ENCODE results near the gene ATM.
"Not testable (repeated sequence)": the region's sequence is repeated elsewhere in the genome, so short reads cannot be mapped to it uniquely, and the experiment has no call there.

Gene ATM

GRCh38 chr11:108343714-108344113 lies 120.8 kb downstream of the ATM start:
- no peak overlapping the region for H3K4me3 ChIP-seq (ENCODE audit: low read length)
- no peaks in the 10 kb centered on the region for H3K27me3 ChIP-seq (ENCODE audit: control insufficient read depth, insufficient read depth, low read length)
- no peaks in the 10 kb centered on the region for H3K9me3 ChIP-seq (replicated peaks; ENCODE audit: low read length)
- no peaks in the 10 kb centered on the region for H3K4me1 ChIP-seq (ENCODE audit: control insufficient read depth, insufficient read depth, low read length)
- H3K4me2 ChIP-seq (ENCODE audit: low read length), result no peak overlapping the region
- peaks cover 20% of the 10 kb centered on the region for H3K36me3 ChIP-seq (ENCODE audit: insufficient read depth, low read length)
- no peak overlapping the region for H3K9ac ChIP-seq (ENCODE audit: low read depth, low read length)

GRCh38 chr11:108345767-108346166 lies 122.9 kb downstream of the ATM start:
- Histone ChIP-seq H3K36me3 (ENCODE audit: insufficient read depth, low read length) (peaks cover 32% of the 10 kb centered on the region), H3K27me3 (ENCODE audit: control insufficient read depth, insufficient read depth, low read length) (no peaks in the 10 kb centered on the region), H3K4me3 (ENCODE audit: low read length) (no peak overlapping the region), H3K4me2 (ENCODE audit: low read length) (no peak overlapping the region), H3K9me3 (replicated peaks; ENCODE audit: low read length) (no peaks in the 10 kb centered on the region), H3K9ac (ENCODE audit: low read depth, low read length) (no peak overlapping the region), H3K4me1 (ENCODE audit: control insufficient read depth, insufficient read depth, low read length) (no peaks in the 10 kb centered on the region)

GRCh38 chr11:108346451-108346850 lies 123.6 kb downstream of the ATM start:
- no peak overlapping the region for H3K4me3 ChIP-seq (ENCODE audit: low read length)
- peaks cover 35% of the 10 kb centered on the region for H3K36me3 ChIP-seq (ENCODE audit: insufficient read depth, low read length)

GRCh38 chr11:108351468-108351867 lies 128.6 kb downstream of the ATM start:
- H3K9me3 ChIP-seq (replicated peaks; ENCODE audit: low read length), result no peaks in the 10 kb centered on the region
- H3K9ac ChIP-seq (ENCODE audit: low read depth, low read length), result no peak overlapping the region
- H3K27me3 ChIP-seq (ENCODE audit: control insufficient read depth, insufficient read depth, low read length), result no peaks in the 10 kb centered on the region
- peaks cover 63% of the 10 kb centered on the region for H3K36me3 ChIP-seq (ENCODE audit: insufficient read depth, low read length)
- H3K4me3 ChIP-seq (ENCODE audit: low read length), result no peak overlapping the region
- no peak overlapping the region for H3K4me2 ChIP-seq (ENCODE audit: low read length)
- H3K4me1 ChIP-seq (ENCODE audit: control insufficient read depth, insufficient read depth, low read length), result no peaks in the 10 kb centered on the region

More at GRCh38 chr11:108346451-108346850, 123.6 kb downstream of the ATM start:
- Histone ChIP-seq H3K27me3 (ENCODE audit: control insufficient read depth, insufficient read depth, low read length) (no peaks in the 10 kb centered on the region), H3K4me2 (ENCODE audit: low read length) (no peak overlapping the region), H3K9me3 (replicated peaks; ENCODE audit: low read length) (no peaks in the 10 kb centered on the region), H3K4me1 (ENCODE audit: control insufficient read depth, insufficient read depth, low read length) (no peaks in the 10 kb centered on the region), H3K9ac (ENCODE audit: low read depth, low read length) (no peak overlapping the region)

GRCh38 chr11:108364159-108364558 lies 141.3 kb downstream of the ATM start:
- Histone ChIP-seq H3K36me3 (ENCODE audit: insufficient read depth, low read length) (peaks cover 7% of the 10 kb centered on the region), H3K27me3 (ENCODE audit: control insufficient read depth, insufficient read depth, low read length) (no peaks in the 10 kb centered on the region), H3K4me3 (ENCODE audit: low read length) (no peak overlapping the region), H3K4me1 (ENCODE audit: control insufficient read depth, insufficient read depth, low read length) (peaks cover 34% of the 10 kb centered on the region), H3K9ac (ENCODE audit: low read depth, low read length) (no peak overlapping the region), H3K4me2 (ENCODE audit: low read length) (peak overlapping the region; percentile 42), H3K9me3 (replicated peaks; ENCODE audit: low read length) (no peaks in the 10 kb centered on the region)

GRCh38 chr11:108368134-108368533 lies 145.3 kb downstream of the ATM start:
- H3K4me1 ChIP-seq (ENCODE audit: control insufficient read depth, insufficient read depth, low read length), result peaks cover 40% of the 10 kb centered on the region
- peak overlapping the region; percentile 42 for H3K4me2 ChIP-seq (ENCODE audit: low read length)
- no peaks in the 10 kb centered on the region for H3K9me3 ChIP-seq (replicated peaks; ENCODE audit: low read length)
- H3K27me3 ChIP-seq (ENCODE audit: control insufficient read depth, insufficient read depth, low read length), result no peaks in the 10 kb centered on the region
- H3K36me3 ChIP-seq (ENCODE audit: insufficient read depth, low read length), result peaks cover 8% of the 10 kb centered on the region
- H3K9ac ChIP-seq (ENCODE audit: low read depth, low read length), result no peak overlapping the region
- no peak overlapping the region for H3K4me3 ChIP-seq (ENCODE audit: low read length)

GRCh38 chr11:108369064-108369463 lies 146.2 kb downstream of the ATM start:
- peaks cover 11% of the 10 kb centered on the region for H3K36me3 ChIP-seq (ENCODE audit: insufficient read depth, low read length)
- H3K9me3 ChIP-seq (replicated peaks; ENCODE audit: low read length), result no peaks in the 10 kb centered on the region
- H3K9ac ChIP-seq (ENCODE audit: low read depth, low read length), result no peak overlapping the region
- no peaks in the 10 kb centered on the region for H3K27me3 ChIP-seq (ENCODE audit: control insufficient read depth, insufficient read depth, low read length)
- H3K4me2 ChIP-seq (ENCODE audit: low read length), result no peak overlapping the region
- peaks cover 31% of the 10 kb centered on the region for H3K4me1 ChIP-seq (ENCODE audit: control insufficient read depth, insufficient read depth, low read length)
- H3K4me3 ChIP-seq (ENCODE audit: low read length), result no peak overlapping the region

- peaks cover 19% of the 10 kb centered on the region for H3K4me1 ChIP-seq (ENCODE audit: control insufficient read depth, insufficient read depth, low read length)
- no peaks in the 10 kb centered on the region for H3K9me3 ChIP-seq (replicated peaks; ENCODE audit: low read length)
- no peak overlapping the region for H3K4me3 ChIP-seq (ENCODE audit: low read length)
- no peaks in the 10 kb centered on the region for H3K27me3 ChIP-seq (ENCODE audit: control insufficient read depth, insufficient read depth, low read length)
- no peak overlapping the region for H3K4me2 ChIP-seq (ENCODE audit: low read length)
- H3K36me3 ChIP-seq (ENCODE audit: insufficient read depth, low read length), result peaks cover 7% of the 10 kb centered on the region
- no peak overlapping the region for H3K9ac ChIP-seq (ENCODE audit: low read depth, low read length)
Observed at GRCh38 chr11:108370315-108370714, 147.4 kb downstream of the ATM start.

GRCh38 chr11:108370990-108371389 lies 148.1 kb downstream of the ATM start:
- H3K9ac ChIP-seq (ENCODE audit: low read depth, low read length), result no peak overlapping the region
- no peaks in the 10 kb centered on the region for H3K9me3 ChIP-seq (replicated peaks; ENCODE audit: low read length)
- H3K4me2 ChIP-seq (ENCODE audit: low read length), result no peak overlapping the region
- H3K4me1 ChIP-seq (ENCODE audit: control insufficient read depth, insufficient read depth, low read length), result peaks cover 19% of the 10 kb centered on the region
- H3K4me3 ChIP-seq (ENCODE audit: low read length), result no peak overlapping the region
- peaks cover 4% of the 10 kb centered on the region for H3K36me3 ChIP-seq (ENCODE audit: insufficient read depth, low read length)
- H3K27me3 ChIP-seq (ENCODE audit: control insufficient read depth, insufficient read depth, low read length), result no peaks in the 10 kb centered on the region

- not testable (repeated sequence) for H3K36me3 ChIP-seq (ENCODE audit: insufficient read depth, low read length); H3K9me3 ChIP-seq (replicated peaks; ENCODE audit: low read length)
- H3K4me1 ChIP-seq (ENCODE audit: control insufficient read depth, insufficient read depth, low read length), result peaks cover 13% of the 10 kb centered on the region
Observed at GRCh38 chr11:108373505-108373904, 150.6 kb downstream of the ATM start.

GRCh38 chr11:108388576-108388975 lies 165.7 kb downstream of the ATM start:
- Histone ChIP-seq H3K9ac (ENCODE audit: low read depth, low read length) (no peak overlapping the region), H3K36me3 (ENCODE audit: insufficient read depth, low read length) (no peaks in the 10 kb centered on the region), H3K4me2 (ENCODE audit: low read length) (no peak overlapping the region), H3K9me3 (replicated peaks; ENCODE audit: low read length) (no peaks in the 10 kb centered on the region), H3K4me1 (ENCODE audit: control insufficient read depth, insufficient read depth, low read length) (no peaks in the 10 kb centered on the region), H3K27me3 (ENCODE audit: control insufficient read depth, insufficient read depth, low read length) (no peaks in the 10 kb centered on the region), H3K4me3 (ENCODE audit: low read length) (no peak overlapping the region)

More at GRCh38 chr11:108373505-108373904, 150.6 kb downstream of the ATM start:
- not testable (repeated sequence) for H3K4me2 ChIP-seq (ENCODE audit: low read length); H3K4me3 ChIP-seq (ENCODE audit: low read length); H3K27me3 ChIP-seq (ENCODE audit: control insufficient read depth, insufficient read depth, low read length); H3K9ac ChIP-seq (ENCODE audit: low read depth, low read length)

- no peaks in the 10 kb centered on the region for H3K4me1 ChIP-seq (ENCODE audit: control insufficient read depth, insufficient read depth, low read length)
- no peak overlapping the region for H3K9ac ChIP-seq (ENCODE audit: low read depth, low read length)
- H3K4me3 ChIP-seq (ENCODE audit: low read length), result no peak overlapping the region
- no peaks in the 10 kb centered on the region for H3K36me3 ChIP-seq (ENCODE audit: insufficient read depth, low read length)
- no peaks in the 10 kb centered on the region for H3K9me3 ChIP-seq (replicated peaks; ENCODE audit: low read length)
- no peaks in the 10 kb centered on the region for H3K27me3 ChIP-seq (ENCODE audit: control insufficient read depth, insufficient read depth, low read length)
- no peak overlapping the region for H3K4me2 ChIP-seq (ENCODE audit: low read length)
Observed at GRCh38 chr11:108392353-108392752, 169.5 kb downstream of the ATM start.

Measured in skeletal muscle satellite cell (primary cell).